ENCODE data around the gene ERV3-1.

DNA sequence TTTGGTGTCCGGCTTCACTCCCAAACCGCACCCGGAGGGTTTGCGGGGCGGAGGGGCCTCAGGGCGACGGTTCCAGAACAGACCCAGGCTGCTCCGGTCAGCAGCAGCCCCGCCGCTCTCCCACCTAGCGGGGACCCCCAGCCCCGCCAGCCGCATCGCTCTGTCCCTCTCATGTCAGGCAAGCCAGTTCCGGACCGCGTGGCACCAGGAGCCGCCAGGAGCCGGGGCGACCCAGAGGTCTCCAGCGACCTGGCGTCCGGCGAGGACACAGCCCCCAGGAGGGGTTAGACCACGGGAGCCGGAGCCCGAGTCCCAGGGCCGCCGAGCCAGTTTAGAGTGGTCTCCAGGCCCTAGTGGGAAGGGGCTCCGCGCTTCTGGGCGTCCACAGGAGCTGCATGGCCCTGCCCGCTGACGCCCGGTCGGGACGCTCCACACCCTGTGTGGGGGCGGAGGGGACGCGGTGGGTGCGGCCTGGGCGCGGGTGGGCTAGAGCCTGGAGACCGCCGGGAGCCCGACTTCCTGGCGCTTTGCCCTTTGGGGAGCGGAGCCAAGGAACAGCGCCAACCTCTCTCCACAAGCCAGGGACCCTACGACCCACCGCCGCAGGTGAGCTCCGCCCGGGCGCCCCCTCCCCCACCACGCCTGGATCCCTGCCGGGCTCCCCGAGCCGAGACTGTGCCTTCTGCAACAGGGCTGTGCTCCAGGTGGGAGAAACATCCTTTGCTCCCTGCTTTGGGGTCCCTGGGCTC, 59.1 kb downstream of the ERV3-1 start:
- TF ChIP-seq POLR2AphosphoS5 (IDR thresholded peaks at IDR 0.05; ENCODE audit: borderline replicate concordance, low read depth, low read length), result no peak
- no peak for TF ChIP-seq FOXP2 (optimal IDR thresholded peaks at IDR 0.05; ENCODE audit: control extremely low read depth, extremely low read length, insufficient read depth)
